ENCODE results near the gene PPP2R2B. TPM values are rescaled to one million over a fixed set of nuclear protein-coding genes. Genes with fewer than 3 reads are reported as not detected.

PPP2R2B gene
- total RNA-seq, 3 donors from 2014 or later: 0.99 to 5.9 (median 1.2) TPM

- H3K4me1 ChIP-seq (ENCODE audit: low read depth): no peaks in the 10 kb centered on the region
- ATAC-seq (no peak), DNase-seq (no peak)
- intact Hi-C loops (cut with DNase I, micrococcal nuclease): no loop called here
- H3K9me3 ChIP-seq: no peaks in the 10 kb centered on the region
- no peaks in the 10 kb centered on the region for H3K36me3 ChIP-seq (ENCODE audit: low read depth)
- TF ChIP-seq CTCF (IDR thresholded peaks at IDR 0.05): no peak
- H3K4me3 ChIP-seq: no peak overlapping the region
Measured at GRCh38 chr5:146917931-146918330, 39.4 kb upstream of the PPP2R2B start.

- no peak for TF ChIP-seq CTCF (IDR thresholded peaks at IDR 0.05)
- H3K36me3 ChIP-seq (ENCODE audit: low read depth): no peaks in the 10 kb centered on the region
- no peak for ATAC-seq
- no peak overlapping the region for H3K4me3 ChIP-seq
- intact Hi-C loops (cut with DNase I, micrococcal nuclease): no loop called here
- DNase-seq: no peak
- H3K9me3 ChIP-seq: no peaks in the 10 kb centered on the region
- no peaks in the 10 kb centered on the region for H3K4me1 ChIP-seq (ENCODE audit: low read depth)
Measured at GRCh38 chr5:146912874-146913273, 34.3 kb upstream of the PPP2R2B start.

GRCh38 chr5:146910239-146910638 lies 31.7 kb upstream of the PPP2R2B start:
- Histone ChIP-seq H3K9me3 (no peaks in the 10 kb centered on the region), H3K36me3 (ENCODE audit: low read depth) (no peaks in the 10 kb centered on the region), H3K4me1 (ENCODE audit: low read depth) (no peaks in the 10 kb centered on the region), H3K4me3 (no peak overlapping the region)
- TF ChIP-seq CTCF (IDR thresholded peaks at IDR 0.05): no peak
- intact Hi-C loops (cut with DNase I, micrococcal nuclease): no loop called here
- ATAC-seq (no peak), DNase-seq (no peak)

GRCh38 chr5:146909255-146910068 lies 30.9 kb upstream of the PPP2R2B start:
- H3K4me1 ChIP-seq (ENCODE audit: low read depth): no peaks in the 10 kb centered on the region
- no peaks in the 10 kb centered on the region for H3K9me3 ChIP-seq
- DNase-seq: no peak
- intact Hi-C loops (cut with DNase I, micrococcal nuclease): no loop called here
- no peaks in the 10 kb centered on the region for H3K36me3 ChIP-seq (ENCODE audit: low read depth)
- TF ChIP-seq CTCF (IDR thresholded peaks at IDR 0.05): no peak
- H3K4me3 ChIP-seq: no peak overlapping the region
- no peak for ATAC-seq

GRCh38 chr5:146906803-146907202 lies 28.2 kb upstream of the PPP2R2B start:
- ATAC-seq (no peak), DNase-seq (no peak)
- Histone ChIP-seq H3K36me3 (ENCODE audit: low read depth) (no peaks in the 10 kb centered on the region), H3K4me1 (ENCODE audit: low read depth) (no peaks in the 10 kb centered on the region), H3K4me3 (no peak overlapping the region), H3K9me3 (no peaks in the 10 kb centered on the region)
- no peak for TF ChIP-seq CTCF (IDR thresholded peaks at IDR 0.05)
- intact Hi-C loops (cut with DNase I, micrococcal nuclease): no loop called here
